K562 (cell line): Measurements from ENCODE around the gene MRAS. TPM values are rescaled to one million over a fixed set of nuclear protein-coding genes. Genes with fewer than 3 reads are reported as not detected.

Experiments used
- ATAC-seq: fragments of 200-7000 bp; cut with Tn5 transposase; 3 replicates; pipeline ENCODE4 v1.9.1; 2020; ENCODE audit warnings: moderate library complexity
- BruUV-seq: library from RNA; stranded (reverse); fragments of 400-500 nt; replicated peaks from 2 replicates; lab custom pipeline; 2021; lab: Mats Ljungman, UMichigan
- CTCF ChIA-PET: fragments of 300-600 bp; formaldehyde crosslinking; extraction: SDS; loops from one replicate; lab custom pipeline; 2021; ENCODE audit warnings: low intra/inter-chr PET ratio; lab: Yijun Ruan, JAX
- POLR2A ChIA-PET: fragments of 300-600, 350-650 bp; sonication (Branson Sonifier 250); formaldehyde crosslinking; extraction: SDS; loops from one replicate; lab custom pipeline; 2021; ENCODE audit warnings: antibody characterized with exemption, inconsistent platforms; lab: Yijun Ruan, JAX
- DNase-seq, 4 experiments: peaks; one replicate each; pipeline versions ENCODE4 v3.0.0 to v3.0.0-alpha.2; 2011 to 2018; ENCODE audit warnings: low spot score in 3 of 4, mixed read lengths in 3 of 4; ENCODE audit errors: extremely low read depth in 1 of 4
- FAIRE-seq: peaks from 2 replicates; lab custom pipeline; 2011; peaks lifted over from hg19 to GRCh38; lab: Jason Lieb, UNC
- H2AFZ ChIP-seq: 2 replicates; pipeline ENCODE4 v1.6.0; 2011; ENCODE audit warnings: low read depth, low read length, control low read depth, inconsistent platforms
- H3K27ac ChIP-seq: fragments of 200-600 bp; 3 replicates; pipeline ENCODE4 v1.8.0; 2011; ENCODE audit warnings: low read depth, mild to moderate bottlenecking, control low read depth, inconsistent platforms, low read length, moderate library complexity, mixed read lengths; ENCODE audit errors: extremely low read depth
- H3K27me3 ChIP-seq, 2 experiments: fragments of 300-600 bp in 1 of 2; 2 replicates in 1 of 2; 3 replicates in 1 of 2; pipeline versions ENCODE4 v1.6.0 to v1.8.0; 2011; ENCODE audit warnings: inconsistent platforms in 2 of 2, low read length in 2 of 2, mild to moderate bottlenecking in 1 of 2, mixed read lengths in 1 of 2, moderate library complexity in 1 of 2; ENCODE audit not compliant: control insufficient read depth in 2 of 2, insufficient read depth in 2 of 2
- H3K36me3 ChIP-seq: fragments of 300-600 bp; 3 replicates; pipeline ENCODE4 v1.8.0; 2011; ENCODE audit warnings: mild to moderate bottlenecking, low read length, inconsistent platforms; ENCODE audit not compliant: control insufficient read depth, insufficient read depth
- H3K4me1 ChIP-seq, 2 experiments: fragments of 200-600 bp in 1 of 2; replicated peaks in 1 of 2; 2 replicates in 1 of 2; 3 replicates in 1 of 2; pipeline versions ENCODE4 v1.5.1 to v1.8.0; 2011; ENCODE audit warnings: inconsistent platforms in 2 of 2, low read length in 2 of 2, mild to moderate bottlenecking in 1 of 2, mixed read lengths in 1 of 2, moderate library complexity in 1 of 2; ENCODE audit not compliant: control insufficient read depth in 2 of 2, insufficient read depth in 2 of 2
- H3K4me2 ChIP-seq: 2 replicates; pipeline ENCODE4 v1.6.1; 2011; ENCODE audit warnings: low read length, control low read depth, inconsistent platforms, mixed read lengths; ENCODE audit not compliant: insufficient read depth
- H3K4me3 ChIP-seq: fragments of 200-600 bp; sonication (generic), shearing (Covaris generic); 2 replicates; pipeline ENCODE4 v1.5.1; 2016; ENCODE audit warnings: control low read depth, inconsistent platforms
- H3K79me2 ChIP-seq: fragments of 200-600 bp; 3 replicates; pipeline ENCODE4 v1.8.0; 2011; ENCODE audit warnings: low read length, inconsistent platforms; ENCODE audit not compliant: control insufficient read depth, insufficient read depth
- H3K9ac ChIP-seq, 2 experiments: 2 replicates each; pipeline versions ENCODE4 v1.6.0 to v1.6.1; 2011; ENCODE audit warnings: low read depth in 2 of 2, low read length in 2 of 2, control low read depth in 1 of 2, inconsistent platforms in 1 of 2, mild to moderate bottlenecking in 1 of 2, mixed read lengths in 1 of 2; ENCODE audit not compliant: insufficient read depth in 1 of 2
- H3K9me1 ChIP-seq: one replicate; pipeline ENCODE4 v1.6.0; 2011; ENCODE audit warnings: inconsistent platforms, mild to moderate bottlenecking, low read length, moderate library complexity; ENCODE audit not compliant: control insufficient read depth, insufficient read depth
- H3K9me3 ChIP-seq: replicated peaks from 2 replicates; pipeline ENCODE4 v1.5.1; 2011; ENCODE audit warnings: low read depth, low read length, inconsistent platforms; ENCODE audit not compliant: control insufficient read depth, insufficient read depth
- H4K20me1 ChIP-seq: replicated peaks from 2 replicates; pipeline ENCODE4 v1.6.1; 2011; ENCODE audit warnings: low read length, inconsistent platforms, mixed read lengths; ENCODE audit not compliant: control insufficient read depth, insufficient read depth
- ATF3 ChIP-seq, 2 experiments: fragments of 450-650 bp in 1 of 2; sonication (generic) in 1 of 2; formaldehyde crosslinking in 1 of 2; IDR thresholded peaks in 1 of 2; conservative IDR thresholded peaks in 1 of 2; 2 replicates each; pipeline versions ENCODE4 v1.6.1 to v1.8.1; 2016 to 2023; ENCODE audit warnings: mild to moderate bottlenecking in 2 of 2, moderate library complexity in 2 of 2, inconsistent platforms in 1 of 2, missing genetic modification reagents in 1 of 2
- CBFB ChIP-seq: sonication (generic); formaldehyde crosslinking; IDR thresholded peaks from 2 replicates; pipeline ENCODE4 v1.4.0; 2020; ENCODE audit warnings: mild to moderate bottlenecking, missing genetic modification reagents
- CUX1 ChIP-seq: fragments of 200-800 bp; sonication (Bioruptor generic); IDR thresholded peaks from 2 replicates; pipeline ENCODE4 v1.6.1; 2016; ENCODE audit warnings: missing genetic modification characterization, missing compliant biosample characterization
- JUND ChIP-seq, 2 experiments: IDR thresholded peaks; 2 replicates in 1 of 2; 3 replicates in 1 of 2; pipeline ENCODE4 v1.6.1; 2011; ENCODE audit warnings: borderline replicate concordance in 2 of 2, low read depth in 2 of 2, low read length in 2 of 2, improper control_type of control experiment in 1 of 2, missing biosample characterization in 1 of 2, missing genetic modification characterization in 1 of 2, missing genetic modification reagents in 1 of 2
- KAT8 ChIP-seq: fragments of 450-650 bp; IDR thresholded peaks from 2 replicates; pipeline ENCODE4 v1.6.1; 2016; ENCODE audit warnings: low read depth, mild to moderate bottlenecking
- MYNN ChIP-seq, 2 experiments: sonication (generic); formaldehyde crosslinking in 1 of 2; IDR thresholded peaks; 2 replicates each; pipeline versions ENCODE4 v1.5.0 to v1.6.1; 2016 to 2020; ENCODE audit warnings: antibody characterized with exemption in 1 of 2, missing genetic modification reagents in 1 of 2
- NR2C2 ChIP-seq, 2 experiments: fragments of 200-800 bp in 1 of 2; sonication (Bioruptor generic) in 1 of 2; sonication (generic) in 1 of 2; formaldehyde crosslinking in 1 of 2; IDR thresholded peaks; 2 replicates each; pipeline versions ENCODE4 v1.6.1 to v1.8.0; 2016 to 2022; ENCODE audit warnings: mild to moderate bottlenecking in 1 of 2, missing compliant biosample characterization in 1 of 2, missing genetic modification characterization in 1 of 2, missing genetic modification reagents in 1 of 2
- POLR3A ChIP-seq: IDR thresholded peaks from 2 replicates; pipeline ENCODE4 v1.6.1; 2011; ENCODE audit warnings: borderline replicate concordance, mild to moderate bottlenecking, moderate library complexity; ENCODE audit not compliant: insufficient read length, insufficient read depth; ENCODE audit errors: extremely low read depth
- SMAD2 ChIP-seq: fragments of 150-350 bp; IDR thresholded peaks from 2 replicates; pipeline ENCODE4 v1.6.1; 2014; ENCODE audit warnings: low read depth, mild to moderate bottlenecking, low read length
- STAT5A ChIP-seq: IDR thresholded peaks from 2 replicates; pipeline ENCODE4 v1.6.1; 2012; ENCODE audit warnings: low read length, inconsistent platforms, borderline replicate concordance
- TCF7L2 ChIP-seq: fragments of 150-350 bp; IDR thresholded peaks from 2 replicates; pipeline ENCODE4 v1.6.1; 2016; ENCODE audit warnings: low read depth, mild to moderate bottlenecking, low read length, moderate library complexity
- ZNF134 ChIP-seq: fragments of 250-450 bp; sonication (Bioruptor Pico); conservative IDR thresholded peaks from 2 replicates; pipeline ENCODE4 v1.4.0; 2020
- ZNF384 ChIP-seq: IDR thresholded peaks from 2 replicates; pipeline ENCODE4 v1.6.1; 2012; ENCODE audit warnings: low read depth, low read length, improper control_type of control experiment
- ZNF431 ChIP-seq: sonication (generic); formaldehyde crosslinking; IDR thresholded peaks from 2 replicates; pipeline ENCODE4 v1.8.0; 2022; ENCODE audit warnings: mild to moderate bottlenecking, missing genetic modification reagents
- ZNF589 ChIP-seq: fragments of 200-800 bp; sonication (Bioruptor generic); IDR thresholded peaks from 2 replicates; pipeline ENCODE4 v1.6.1; 2016; ENCODE audit warnings: low read depth, missing genetic modification characterization, missing compliant biosample characterization
- WGBS: fragments of 100-300 bp; shearing (Covaris generic); methylation state at CpG from one replicate; pipeline ENCODE4 v1.1.6; 2016; ENCODE audit warnings: low coverage, mixed read lengths; ENCODE audit not compliant: insufficient coverage; ENCODE audit errors: missing lambda C conversion rate; 5-methylcytosine and 5-hydroxymethylcytosine counted together
- in situ Hi-C: fragments of 300-500 bp; cut with MboI; formaldehyde crosslinking; loops from 4 replicates; pipeline ENCODE4 v1.15.0; 2018; ENCODE audit warnings: inconsistent platforms, mixed read lengths
- intact Hi-C: fragments of 100-400 bp; cut with micrococcal nuclease; formaldehyde crosslinking; loops from 2 replicates; pipeline ENCODE4 v1.14.2; 2022
- polyA plus RNA-seq, 8 experiments: library from polyadenylated mRNA; depleted of rRNA in 4 of 8; stranded (reverse) in 5 of 8; unstranded in 3 of 8; fragments of >200 nt; fragmentation: Nextera tagmentation in 2 of 8; fragmentation: Illumina TruSeq in 1 of 8; extraction: Ambion mirVana in 2 of 8; extraction: Trizol in 1 of 8; gene quantifications; 2 replicates each; pipeline versions ENCODE4 v1.2.1 to v1.2.3, GENCODE V29; 2011 to 2014; ENCODE audit warnings: inconsistent platforms in 1 of 8, missing spikeins in 1 of 8
- total RNA-seq, 7 experiments: library from RNA; depleted of rRNA in 6 of 7; stranded (reverse); fragments of >200 nt in 6 of 7; fragmentation: Illumina TruSeq in 2 of 7; extraction: Trizol in 2 of 7; gene quantifications; 2 replicates each; pipeline versions ENCODE4 v1.2.1 to v1.2.3, GENCODE V29; 2011 to 2021; ENCODE audit warnings: low replicate concordance in 1 of 7

Gene MRAS
- total and polyA plus RNA-seq, 9 of the 15 experiments (the other 6 are each of a cell fraction or from before 2014, with no cell fraction given): 1.5 to 10.0 (median 5.0) TPM

- DNase-seq (peak in 2 of 4 experiments; percentile 14 to 25), ATAC-seq (peak; percentile 56), FAIRE-seq (no peak)
- WGBS: 14% methylated on average over 4 of the region's 5 CpGs
- H3K4me1 ChIP-seq: no peaks in the 10 kb centered on the region; a peak in 2 of 5 replicates
- intact Hi-C loops: loop anchor here (10.0 kb wide), 1 partner anchor 50 kb away; no protein-coding TSS in a partner anchor
- H3K9me1 ChIP-seq: no peaks in the 10 kb centered on the region
- H3K27me3 ChIP-seq: peaks cover 0 to 10% of the 10 kb centered on the region in 2 experiments; a peak in 1 of 5 replicates
- H3K9me3 ChIP-seq: no peaks in the 10 kb centered on the region
- no peak overlapping the region for H2AFZ ChIP-seq
- no peaks in the 10 kb centered on the region for H4K20me1 ChIP-seq
- H3K36me3 ChIP-seq: no peaks in the 10 kb centered on the region
- in situ Hi-C loops: no loop called here
- no peak overlapping the region for H3K9ac ChIP-seq
- BruUV-seq: no TSS peak
- CTCF ChIA-PET: no interaction called here
- no peak overlapping the region for H3K4me2 ChIP-seq
- no peak overlapping the region for H3K27ac ChIP-seq
- POLR2A ChIA-PET: interaction anchor here (0.6 to 1.0 kb wide), 2 partner anchors 369 to 557 kb away, joined by 4 read pairs; no protein-coding TSS in a partner anchor
- no peak overlapping the region for H3K4me3 ChIP-seq
- no peaks in the 10 kb centered on the region for H3K79me2 ChIP-seq
- TF ChIP-seq SMAD2 (no peak), CUX1 (no peak), NR2C2 (CRISPR knock-in tag; IDR thresholded peaks at IDR 0.05) (no peak), NR2C2 (tag; IDR thresholded peaks at IDR 0.05) (peak; percentile 40; the same call in 1 of the 2 replicates), MYNN (IDR thresholded peaks at IDR 0.05) (no peak), MYNN (CRISPR knock-in tag; IDR thresholded peaks at IDR 0.05) (no peak), JUND (IDR thresholded peaks at IDR 0.05; ENCODE audit: borderline replicate concordance, low read depth, low read length) (peak; percentile 47; the same call in 1 of the 2 replicates), JUND (tag; IDR thresholded peaks at IDR 0.05; ENCODE audit: borderline replicate concordance, low read depth, low read length) (no peak), ZNF134 (CRISPR knock-in tag) (no peak), STAT5A (no peak), CBFB (CRISPR knock-in tag) (no peak), ZNF431 (CRISPR knock-in tag) (no peak), TCF7L2 (no peak), ATF3 (IDR thresholded peaks at IDR 0.05) (peak; percentile 49; the same call in 1 of the 2 replicates), ATF3 (CRISPR knock-in tag; conservative IDR thresholded peaks at IDR 0.05) (no peak), ZNF589 (CRISPR knock-in tag) (no peak), ZNF384 (peak; percentile 87), POLR3A (no peak), KAT8 (no peak)
Measured at GRCh38 chr3:138384976-138385375, 36.6 kb downstream of the MRAS start.
